GM13977 (cell line): Measurements from ENCODE around the gene BCL2L1.

Experiments
- DNase-seq: peaks from one replicate; pipeline ENCODE4 v3.0.0; 2012; ENCODE audit warnings: low spot score
- in situ Hi-C: fragments of 300-500 bp; cut with MboI; formaldehyde crosslinking; loops from one replicate; pipeline ENCODE4 v1.12.0; 2022; ENCODE audit warnings: low sequenced_read_pairs, low pct_unique_long_range_greater_than_20kb, mixed read lengths, inconsistent platforms; ENCODE audit not compliant: unreplicated experiment
- TF ChIP-seq, protein P1 (sequence below): IDR thresholded peaks from 2 replicates; pipeline ENCODE4 v1.5.1; 2012; ENCODE audit warnings: mild to moderate bottlenecking, control low read depth; ENCODE audit not compliant: insufficient read depth; ENCODE audit errors: extremely low read depth, missing control alignments

The BCL2L1 gene

GRCh38 chr20:31723319-31724078 lies 831 bp upstream of the BCL2L1 start:
- in situ Hi-C loops, result loop anchor here (10.0 kb wide), 1 partner anchor 59 kb away; no protein-coding TSS in a partner anchor
- TF ChIP-seq, protein P1, sequence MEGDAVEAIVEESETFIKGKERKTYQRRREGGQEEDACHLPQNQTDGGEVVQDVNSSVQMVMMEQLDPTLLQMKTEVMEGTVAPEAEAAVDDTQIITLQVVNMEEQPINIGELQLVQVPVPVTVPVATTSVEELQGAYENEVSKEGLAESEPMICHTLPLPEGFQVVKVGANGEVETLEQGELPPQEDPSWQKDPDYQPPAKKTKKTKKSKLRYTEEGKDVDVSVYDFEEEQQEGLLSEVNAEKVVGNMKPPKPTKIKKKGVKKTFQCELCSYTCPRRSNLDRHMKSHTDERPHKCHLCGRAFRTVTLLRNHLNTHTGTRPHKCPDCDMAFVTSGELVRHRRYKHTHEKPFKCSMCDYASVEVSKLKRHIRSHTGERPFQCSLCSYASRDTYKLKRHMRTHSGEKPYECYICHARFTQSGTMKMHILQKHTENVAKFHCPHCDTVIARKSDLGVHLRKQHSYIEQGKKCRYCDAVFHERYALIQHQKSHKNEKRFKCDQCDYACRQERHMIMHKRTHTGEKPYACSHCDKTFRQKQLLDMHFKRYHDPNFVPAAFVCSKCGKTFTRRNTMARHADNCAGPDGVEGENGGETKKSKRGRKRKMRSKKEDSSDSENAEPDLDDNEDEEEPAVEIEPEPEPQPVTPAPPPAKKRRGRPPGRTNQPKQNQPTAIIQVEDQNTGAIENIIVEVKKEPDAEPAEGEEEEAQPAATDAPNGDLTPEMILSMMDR, result peak; percentile 89
- DNase-seq, result peak; percentile 99

GRCh38 chr20:31723069-31723318 lies 326 bp upstream of the BCL2L1 start:
- TF ChIP-seq, protein P1, result no peak
- in situ Hi-C loops, result loop anchor here (10.0 kb wide), 1 partner anchor 58 kb away; no protein-coding TSS in a partner anchor
- DNase-seq, result no peak

DNA sequence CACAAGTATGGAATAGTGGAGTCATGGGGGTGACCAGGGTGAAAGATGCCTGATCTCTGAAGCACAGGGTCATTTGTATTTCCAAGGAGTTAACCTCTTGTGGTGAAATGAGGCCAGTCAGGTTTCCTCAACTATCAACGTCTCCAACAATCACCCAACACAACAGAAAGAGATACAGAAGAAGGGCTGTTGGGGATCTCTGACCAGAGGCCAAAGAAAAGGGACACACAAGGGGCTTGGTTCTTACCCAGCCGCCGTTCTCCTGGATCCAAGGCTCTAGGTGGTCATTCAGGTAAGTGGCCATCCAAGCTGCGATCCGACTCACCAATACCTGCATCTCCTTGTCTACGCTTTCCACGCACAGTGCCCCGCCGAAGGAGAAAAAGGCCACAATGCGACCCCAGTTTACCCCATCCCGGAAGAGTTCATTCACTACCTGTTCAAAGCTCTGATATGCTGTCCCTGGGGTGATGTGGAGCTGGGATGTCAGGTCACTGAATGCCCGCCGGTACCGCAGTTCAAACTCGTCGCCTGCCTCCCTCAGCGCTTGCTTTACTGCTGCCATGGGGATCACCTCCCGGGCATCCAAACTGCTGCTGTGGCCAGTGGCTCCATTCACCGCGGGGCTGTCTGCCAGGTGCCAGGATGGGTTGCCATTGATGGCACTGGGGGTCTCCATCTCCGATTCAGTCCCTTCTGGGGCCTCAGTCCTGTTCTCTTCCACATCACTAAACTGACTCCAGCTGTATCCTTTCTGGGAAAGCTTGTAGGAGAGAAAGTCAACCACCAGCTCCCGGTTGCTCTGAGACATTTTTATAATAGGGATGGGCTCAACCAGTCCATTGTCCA lies 1.0 kb downstream of the BCL2L1 start:
- TF ChIP-seq, protein P1, result no peak
- in situ Hi-C loops, result loop anchor here (10.0 kb wide), 1 partner anchor 57 kb away; no protein-coding TSS in a partner anchor
- DNase-seq, result no peak

- peak; percentile 38 for DNase-seq
- in situ Hi-C loops, result loop anchor here (10.0 kb wide), 1 partner anchor 56 kb away; no protein-coding TSS in a partner anchor
- TF ChIP-seq, protein P1, result peak; percentile 39
Observed at GRCh38 chr20:31720486-31721407, 1.9 kb downstream of the BCL2L1 start.

- DNase-seq, result no peak
- in situ Hi-C loops, result loop anchor here (10.0 kb wide), 1 partner anchor 55 kb away; no protein-coding TSS in a partner anchor
- TF ChIP-seq, protein P1, result no peak
Observed at GRCh38 chr20:31719644-31720485, 2.8 kb downstream of the BCL2L1 start.
